NCI-H69 (cell line): ENCODE measurements around the gene ALDH2.
"Not testable (repeated sequence)": the region's sequence is repeated elsewhere in the genome, so short reads cannot be mapped to it uniquely, and the experiment has no call there.

Experiments
- DNase-seq: peaks from one replicate; lab custom pipeline; 2025; lab: John Stamatoyannopoulos, UW

The ALDH2 gene

DNA sequence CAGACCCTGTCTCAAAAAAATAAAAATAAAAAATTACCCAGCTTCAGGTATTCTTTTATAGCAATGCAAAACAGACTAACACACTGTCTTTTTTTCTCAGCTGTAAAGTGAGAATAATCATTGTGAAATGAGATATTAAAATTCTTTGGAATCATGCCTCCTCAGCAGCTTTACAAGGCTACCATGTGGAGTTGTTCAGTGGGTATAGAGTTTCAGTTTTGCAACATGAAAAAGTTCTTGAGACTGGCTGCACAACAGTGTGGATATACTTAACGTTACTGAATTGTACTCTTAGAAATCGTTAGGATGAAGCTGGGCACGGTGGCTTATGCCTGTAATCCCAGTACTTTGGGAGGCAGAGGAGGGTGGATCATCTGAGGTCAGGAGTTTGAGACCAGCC is 59.6 kb downstream of the ALDH2 start:
- DNase-seq, result no peak

DNA sequence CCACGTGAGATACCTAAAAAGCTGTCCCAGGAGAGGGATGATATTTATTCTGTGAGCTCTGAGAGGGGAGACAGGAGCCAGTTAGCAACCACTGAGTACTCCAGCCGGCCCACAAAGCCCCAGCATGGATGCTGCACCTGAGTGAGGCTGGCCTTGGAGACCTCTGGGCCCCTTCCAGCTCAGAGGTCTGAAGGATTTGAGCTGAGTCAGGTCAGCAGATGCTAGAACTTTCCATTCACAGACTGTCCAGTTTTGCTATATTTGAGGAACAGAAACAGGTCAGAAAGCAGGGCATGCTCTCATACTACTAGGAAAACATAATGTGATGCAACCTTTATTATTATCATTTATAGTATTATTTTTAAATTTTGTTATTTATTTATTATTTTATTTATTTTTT is 60.3 kb downstream of the ALDH2 start:
- DNase-seq, result no peak

DNA sequence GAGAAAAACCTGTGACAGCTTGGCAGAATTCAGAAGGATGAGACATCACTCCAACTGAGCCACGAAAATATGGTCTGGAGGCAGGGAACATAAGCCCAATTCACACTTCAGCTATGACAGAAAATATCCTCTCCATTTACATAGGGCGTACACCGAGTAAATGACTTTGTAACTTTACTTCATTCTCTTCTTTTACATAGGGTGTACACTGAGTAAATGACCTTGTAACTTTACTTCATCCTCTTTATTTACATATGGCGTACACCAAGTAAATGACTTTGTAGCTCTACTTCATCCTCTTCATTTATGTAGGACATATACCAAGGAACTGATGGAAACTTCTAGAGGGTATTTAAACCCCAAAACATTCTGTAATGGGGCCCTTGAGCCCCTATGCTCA is 61.2 kb downstream of the ALDH2 start:
- DNase-seq, result no peak

DNA sequence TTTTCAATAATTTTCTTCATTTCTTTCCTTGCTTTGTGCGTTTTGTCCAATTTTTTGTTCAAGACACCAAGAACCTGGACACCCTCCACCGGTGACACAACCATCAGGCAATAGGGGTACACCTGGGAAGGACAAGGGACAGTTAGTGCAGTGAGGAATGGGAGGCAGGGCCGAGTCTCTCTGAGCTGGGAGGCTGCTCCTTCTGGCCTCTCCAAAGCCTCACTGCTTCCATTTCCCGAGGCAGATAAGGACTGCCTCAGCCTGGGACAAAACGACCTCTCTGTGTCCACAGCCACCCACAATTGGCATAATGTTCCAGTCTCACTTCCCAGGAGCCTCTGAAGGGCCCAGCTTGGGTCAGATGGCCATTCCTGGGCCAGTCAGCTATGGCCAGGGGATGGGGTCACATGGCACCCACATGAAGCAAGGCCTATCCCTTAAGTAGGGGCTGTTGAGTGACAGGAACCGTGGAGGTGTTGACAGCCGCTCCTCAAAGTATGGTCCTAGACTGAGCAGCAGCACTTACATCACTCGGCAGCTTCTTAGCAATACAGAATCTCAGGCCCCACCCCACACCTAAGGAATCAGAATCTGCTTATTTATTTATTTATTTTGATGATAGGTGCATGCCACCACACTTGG is 61.7 kb downstream of the ALDH2 start:
- no peak for DNase-seq

DNA sequence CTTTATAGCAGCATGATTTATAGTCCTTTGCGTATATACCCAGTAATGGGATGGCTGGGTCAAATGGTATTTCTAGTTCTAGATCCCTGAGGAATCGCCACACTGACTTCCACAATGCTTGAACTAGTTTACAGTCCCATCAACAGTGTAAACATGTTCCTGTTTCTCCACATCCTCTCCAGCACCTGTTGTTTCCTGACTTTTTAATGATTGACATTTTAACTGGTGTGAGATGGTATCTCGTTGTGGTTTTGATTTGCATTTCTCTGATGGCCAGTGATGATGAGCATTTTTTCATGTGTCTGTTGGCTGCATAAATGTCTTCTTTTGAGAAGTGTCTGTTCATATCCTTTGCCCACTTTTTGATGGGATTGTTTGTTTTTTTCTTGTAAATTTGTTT is 62.9 kb downstream of the ALDH2 start:
- DNase-seq, result not testable (repeated sequence)

DNA sequence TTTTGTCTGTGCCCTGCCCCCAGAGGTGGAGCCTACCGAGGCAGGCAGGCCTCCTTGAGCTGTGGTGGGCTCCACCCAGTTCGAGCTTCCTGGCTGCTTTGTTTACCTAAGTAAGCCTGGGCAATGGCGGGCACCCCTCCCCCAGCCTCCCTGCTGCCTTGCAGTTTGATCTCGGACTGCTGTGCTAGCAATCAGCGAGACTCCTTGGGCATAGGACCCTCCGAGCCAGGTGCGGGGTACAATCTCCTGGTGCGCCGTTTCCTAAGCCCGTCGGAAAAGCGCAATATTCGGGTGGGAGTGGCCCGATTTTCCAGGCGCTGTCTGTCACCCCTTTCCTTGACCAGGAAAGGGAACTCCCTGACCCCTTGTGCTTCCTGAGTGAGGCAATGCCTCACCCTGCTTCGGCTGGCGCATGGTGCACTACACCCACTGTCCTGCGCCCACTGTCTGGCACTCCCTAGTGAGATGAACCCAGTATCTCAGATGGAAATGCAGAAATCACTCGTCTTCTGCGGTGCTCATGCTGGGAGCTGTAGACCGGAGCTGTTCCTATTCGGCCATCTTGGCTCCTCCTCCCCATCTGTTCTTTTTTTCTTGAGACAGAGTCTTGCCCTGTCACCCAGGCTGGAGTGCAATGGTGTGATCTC is 68.1 kb downstream of the ALDH2 start:
- peak; percentile 63 for DNase-seq

DNA sequence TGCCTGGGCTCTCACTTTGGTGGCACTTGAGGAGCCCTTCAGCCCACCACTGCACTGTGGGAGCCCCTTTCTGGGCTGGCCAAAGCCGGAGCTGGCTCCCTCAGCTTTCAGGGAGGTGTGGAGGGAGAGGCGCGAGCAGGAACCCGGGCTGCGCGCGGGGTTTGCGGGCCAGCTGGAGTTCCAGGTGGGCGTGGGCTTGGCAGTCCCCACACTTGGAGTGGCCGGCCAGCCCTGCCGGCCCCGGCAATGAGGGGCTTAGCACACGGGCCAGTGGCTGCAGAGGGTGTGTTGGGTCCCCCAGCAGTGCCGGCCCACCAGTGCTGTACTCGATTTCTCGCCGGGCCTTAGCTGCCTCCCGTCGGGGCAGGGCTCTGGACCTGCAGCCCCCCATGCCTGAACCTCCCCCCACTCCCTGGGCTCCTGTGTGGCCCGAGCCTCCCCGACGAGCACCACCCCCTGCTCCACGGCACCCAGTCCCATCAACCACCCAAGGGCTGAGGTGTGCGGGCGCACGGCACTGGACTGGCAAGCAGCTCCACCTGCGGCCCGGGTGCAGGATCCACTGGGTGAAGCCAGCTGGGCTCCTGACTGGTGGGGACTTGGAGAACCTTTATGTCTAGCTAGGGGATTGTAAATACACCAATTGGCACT is 68.9 kb downstream of the ALDH2 start:
- DNase-seq, result not testable (repeated sequence)

DNA sequence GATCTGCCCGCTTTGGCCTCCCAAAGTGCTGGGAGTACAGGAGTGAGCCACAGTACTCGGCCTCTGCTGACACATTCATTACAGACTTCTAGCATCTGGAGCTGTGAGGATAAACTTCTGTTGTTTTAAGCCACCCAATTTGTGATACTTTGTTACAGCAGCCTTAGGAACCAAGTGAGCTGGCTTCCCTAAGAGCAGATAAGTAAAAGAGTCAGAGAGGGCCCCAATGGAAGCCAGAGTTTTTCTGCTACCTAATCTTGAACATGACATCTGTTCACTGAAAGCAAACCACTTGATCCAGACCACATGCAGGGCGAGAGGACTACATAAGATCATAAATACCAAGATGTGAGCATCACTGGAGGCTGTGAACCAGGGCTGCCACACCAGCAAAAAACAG is 71.6 kb downstream of the ALDH2 start:
- peak; percentile 29 for DNase-seq

DNA sequence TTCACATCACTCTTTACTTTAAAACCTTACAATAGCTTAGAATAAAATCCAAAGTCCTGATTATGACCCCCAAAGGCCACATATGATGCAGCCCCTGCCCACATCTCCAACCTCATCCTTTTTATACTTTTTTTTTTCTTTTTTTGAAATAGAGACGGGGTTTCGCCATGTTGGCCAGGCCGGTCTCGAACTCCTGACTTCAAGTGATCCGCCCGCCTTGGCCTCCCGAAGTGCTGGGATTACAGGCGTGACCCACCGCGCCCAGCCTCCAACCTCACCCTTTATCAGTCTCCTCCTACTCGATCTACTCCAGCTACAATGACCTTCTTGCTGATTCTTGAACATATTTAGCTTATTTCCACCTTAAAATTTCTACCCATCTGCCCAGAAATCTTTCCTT is 74.1 kb downstream of the ALDH2 start:
- DNase-seq, result peak; percentile 35

DNA sequence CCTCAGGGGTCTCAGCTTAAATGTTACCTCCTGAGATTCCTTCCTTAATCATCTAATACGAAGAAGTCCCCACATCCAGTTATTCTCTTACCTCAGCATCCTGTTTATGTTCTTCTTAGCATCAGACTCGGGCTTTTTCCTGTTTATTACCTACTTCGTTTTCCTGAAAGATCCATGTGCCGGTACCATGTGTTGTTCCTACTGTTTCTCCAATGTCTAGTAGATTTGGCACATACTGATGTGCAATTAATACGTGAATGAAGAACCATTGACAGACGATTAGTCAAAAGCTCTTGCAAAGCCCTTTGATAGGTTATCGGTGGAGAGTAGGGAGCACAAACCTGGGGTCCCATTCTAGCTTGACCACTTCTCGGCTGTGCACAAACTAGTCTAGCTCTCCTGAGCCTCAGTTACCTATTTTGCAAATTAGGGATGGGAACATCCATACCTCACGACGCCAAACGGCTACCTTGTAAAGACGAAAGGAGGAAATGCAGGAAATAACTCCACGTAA is 74.6 kb downstream of the ALDH2 start:
- DNase-seq, result peak; percentile 62

DNA sequence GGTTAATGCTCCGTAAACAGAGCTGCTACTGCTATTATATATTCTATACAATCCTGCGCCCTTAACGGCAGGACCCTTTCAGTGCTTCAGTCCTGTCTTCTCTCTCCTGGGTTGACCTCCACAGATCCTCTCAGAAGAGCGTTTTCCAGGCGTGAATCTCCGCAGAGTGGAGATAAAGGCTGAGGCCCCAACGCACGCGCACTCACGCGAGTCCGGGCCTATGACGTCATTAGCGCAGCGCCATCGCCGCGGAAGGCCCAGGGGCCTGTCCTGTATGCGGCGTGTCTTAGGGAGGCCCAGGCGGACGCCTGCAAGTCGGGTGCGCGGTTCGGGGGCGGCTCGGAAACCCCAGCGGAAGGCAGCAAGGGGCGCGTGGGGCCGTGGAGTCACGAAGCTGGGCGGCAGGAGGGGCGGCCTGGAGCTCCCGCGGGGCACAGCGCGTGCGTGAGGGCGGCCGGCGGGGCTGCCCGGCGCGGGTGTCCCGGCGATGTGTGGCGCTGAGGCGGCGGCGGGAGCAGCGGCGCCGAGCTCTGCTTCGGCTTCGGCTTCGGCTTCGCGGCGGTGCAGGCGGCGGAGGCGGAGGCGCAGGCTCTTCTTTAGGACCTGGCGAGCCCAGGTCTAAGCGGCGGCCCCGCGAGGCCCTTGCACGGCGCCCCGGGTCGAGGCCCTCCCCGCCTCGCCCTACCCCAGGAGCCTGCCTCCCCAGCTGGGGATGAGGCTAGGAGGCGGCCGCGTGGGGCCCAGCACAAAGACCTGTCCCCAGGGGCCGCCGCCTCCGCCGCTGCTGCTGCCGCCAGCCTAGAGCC is 75.2 kb downstream of the ALDH2 start, which contains the start of gene MAPKAPK5:
TSS of gene MAPKAPK5 (plus strand) at position 479 of the 806 bp plus-strand sequence. CDS start 506 bp downstream, outside the sequence.
- peak; percentile 97 for DNase-seq

DNA sequence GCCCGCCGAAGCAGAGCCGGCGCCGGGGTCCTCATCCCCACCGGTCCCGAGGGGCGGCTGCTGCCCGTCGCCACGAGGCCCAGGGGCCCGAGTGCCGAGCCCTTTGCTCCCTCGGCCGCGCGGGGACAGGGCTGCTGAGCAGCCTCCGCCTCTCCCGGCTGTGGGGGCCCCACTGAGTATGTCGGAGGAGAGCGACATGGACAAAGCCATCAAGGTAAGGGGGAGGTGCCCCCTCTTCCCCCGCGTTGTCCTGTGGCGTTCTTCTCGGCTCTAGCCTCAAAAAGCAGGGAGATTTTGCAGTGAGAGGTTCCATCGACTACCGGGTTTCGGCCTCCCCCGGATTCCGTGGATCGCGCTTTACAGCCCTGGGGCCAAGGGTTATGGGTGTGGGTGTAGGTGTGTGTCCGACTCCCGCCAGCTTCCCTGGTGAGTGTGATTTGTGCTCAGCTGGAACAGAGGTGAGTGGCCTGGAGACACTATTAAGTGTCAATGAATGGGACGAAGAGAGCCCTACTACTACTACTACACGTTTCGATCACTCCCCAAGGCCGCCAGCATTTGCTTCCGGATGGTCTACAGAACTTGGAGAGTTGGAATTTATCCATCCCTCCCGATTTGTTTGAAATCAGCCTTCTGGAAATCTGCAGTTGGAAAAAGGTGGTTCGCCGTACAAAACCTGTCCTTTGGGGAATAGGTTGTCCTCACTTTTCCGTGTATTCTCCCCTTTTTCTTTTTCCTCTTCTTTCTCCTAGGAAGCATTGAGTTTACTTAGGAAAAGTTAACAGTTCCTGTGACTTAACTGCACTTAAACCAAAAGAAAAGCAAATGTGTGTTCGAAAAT is 76.0 kb downstream of the ALDH2 start:
- DNase-seq, result peak; percentile 65

DNA sequence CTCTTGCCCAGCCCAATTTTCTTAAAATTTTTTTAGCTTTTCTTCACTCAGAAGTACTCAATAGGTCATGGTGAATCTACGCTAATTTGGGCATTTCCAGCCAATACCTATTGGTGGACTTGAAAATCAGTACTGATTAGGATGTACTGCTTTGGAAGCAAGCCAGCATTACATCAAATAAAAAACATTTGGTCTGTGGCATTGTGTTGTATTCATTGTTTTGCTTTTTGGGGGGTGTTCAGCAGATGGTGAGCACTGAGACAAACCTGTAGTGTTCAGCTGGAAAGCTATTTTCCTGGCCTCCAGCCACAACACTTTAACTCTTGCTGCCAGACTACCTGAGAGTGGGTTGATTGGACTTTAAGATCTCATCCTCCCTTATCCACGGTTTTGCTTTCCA is 79.3 kb downstream of the ALDH2 start:
- peak; percentile 67 for DNase-seq

DNA sequence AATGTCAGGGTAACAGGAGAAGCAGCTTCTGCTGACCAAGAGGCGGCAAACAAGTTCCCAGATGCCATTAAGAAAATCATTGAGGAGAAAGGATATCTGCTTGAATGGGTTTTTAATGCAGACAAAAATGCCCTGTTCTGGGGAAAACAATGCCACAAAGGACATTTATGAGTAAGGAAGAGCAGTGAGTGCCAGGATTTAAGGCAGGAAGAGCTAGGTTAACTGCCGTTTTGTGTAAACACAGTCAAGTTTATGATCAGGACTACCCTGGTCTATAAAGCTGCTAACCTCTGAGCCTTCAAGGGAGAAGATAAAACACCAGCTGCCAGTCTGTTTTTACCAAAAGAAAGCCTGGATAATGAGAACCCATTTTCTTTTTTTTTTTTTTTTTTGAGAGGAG is 83.8 kb downstream of the ALDH2 start:
- peak; percentile 24 for DNase-seq

DNA sequence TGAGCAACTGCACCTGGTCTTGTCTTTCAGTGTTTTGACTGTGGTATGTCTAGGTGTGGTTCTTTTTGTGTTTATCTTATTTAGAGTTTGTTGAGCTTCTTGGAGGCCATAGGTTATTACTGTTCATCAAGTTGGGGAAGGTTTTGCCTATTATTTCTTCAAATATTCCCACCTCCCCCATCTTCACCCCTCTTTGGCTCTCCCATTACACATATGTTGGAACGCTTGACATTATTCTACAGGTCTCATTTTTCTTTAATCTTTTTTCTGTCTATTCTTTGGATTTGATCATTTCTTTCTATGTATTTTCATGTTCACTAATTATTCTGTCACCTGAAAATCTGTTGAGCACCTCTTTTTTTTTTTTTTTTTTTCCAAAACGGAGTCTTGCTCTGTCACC is 91.5 kb downstream of the ALDH2 start:
- DNase-seq, result no peak

DNA sequence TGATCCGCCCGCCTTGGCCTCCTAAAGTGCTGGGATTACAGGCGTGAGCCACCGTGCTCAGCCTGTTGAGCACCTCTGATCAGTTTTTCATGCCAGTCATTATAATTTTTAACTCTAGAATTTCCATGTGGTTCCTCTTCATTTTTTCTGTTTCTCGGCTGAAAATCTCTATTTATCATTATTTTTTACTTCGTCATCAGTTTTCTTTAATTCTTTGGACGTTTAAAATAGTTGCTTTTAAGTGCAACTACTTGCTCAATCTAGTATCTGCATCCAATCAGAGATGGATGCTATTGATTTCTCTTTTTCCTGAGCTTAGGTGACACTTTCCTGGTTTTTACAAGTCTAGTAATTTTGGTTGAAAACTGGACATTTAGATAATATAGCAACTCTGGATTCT is 92.0 kb downstream of the ALDH2 start:
- no peak for DNase-seq

DNA sequence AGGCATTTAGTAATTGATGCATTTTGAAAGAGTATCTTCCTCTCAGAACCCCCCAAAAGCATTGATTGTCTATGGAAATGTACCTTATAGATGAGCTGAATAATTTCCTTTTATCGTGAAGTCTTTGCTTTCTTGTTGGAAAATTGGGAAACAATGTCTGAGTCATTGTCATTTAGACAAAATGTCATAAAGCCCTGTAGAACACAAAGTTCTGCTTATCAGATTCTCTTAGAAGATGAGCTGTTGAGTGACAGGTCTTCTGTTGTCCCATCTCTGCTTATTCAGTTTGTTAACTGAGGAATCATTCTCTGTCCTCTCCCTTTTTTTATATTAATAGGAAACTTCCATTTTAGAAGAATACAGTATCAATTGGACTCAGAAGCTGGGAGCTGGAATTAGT is 98.2 kb downstream of the ALDH2 start:
- DNase-seq, result no peak
